ENCODE results near the gene SOCS6. TPM values are rescaled to one million over a fixed set of nuclear protein-coding genes. Genes with fewer than 3 reads are reported as not detected.

The SOCS6 gene
- total RNA-seq, 2 donors from 2014 or later, result 1.7 to 2.0 TPM

DNA sequence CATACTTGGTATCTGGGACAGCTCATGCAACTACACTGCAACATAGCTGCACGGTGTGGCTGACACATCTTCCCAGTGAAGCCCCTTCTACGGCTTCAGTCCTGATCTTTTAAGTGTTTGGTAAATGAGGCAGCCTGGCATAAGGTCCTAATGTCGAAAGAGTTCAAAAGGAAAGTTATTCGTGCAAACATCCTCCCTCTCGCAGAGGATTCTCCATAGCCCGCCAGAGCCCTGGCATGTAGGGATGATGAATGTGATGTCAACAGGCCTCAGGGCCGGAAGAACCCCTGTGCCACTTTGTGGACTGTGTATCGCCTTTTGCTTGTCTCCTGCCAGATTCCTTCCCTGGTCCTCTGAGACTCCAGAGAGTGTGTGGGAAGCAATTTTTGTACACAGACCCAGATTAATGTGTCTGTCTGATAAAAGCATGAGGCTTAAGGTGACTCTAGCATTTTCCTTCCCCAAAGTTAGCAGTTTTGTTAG lies 88.5 kb downstream of the SOCS6 start:
- Mint-ChIP-seq H3K9me3 (no peaks in the 10 kb centered on the region), H3K4me1 (ENCODE audit: low read depth) (peaks cover 5% of the 10 kb centered on the region), H3K4me3 (no peak overlapping the region), H3K27ac (no peak overlapping the region), H3K27me3 (ENCODE audit: low read depth) (peaks cover 15% of the 10 kb centered on the region), H3K36me3 (ENCODE audit: insufficient read depth in 2 of 2) (no peaks in the 10 kb centered on the region)
- no peak for ATAC-seq (replicated peaks in 1 of 2)
- DNase-seq, result no peak

DNA sequence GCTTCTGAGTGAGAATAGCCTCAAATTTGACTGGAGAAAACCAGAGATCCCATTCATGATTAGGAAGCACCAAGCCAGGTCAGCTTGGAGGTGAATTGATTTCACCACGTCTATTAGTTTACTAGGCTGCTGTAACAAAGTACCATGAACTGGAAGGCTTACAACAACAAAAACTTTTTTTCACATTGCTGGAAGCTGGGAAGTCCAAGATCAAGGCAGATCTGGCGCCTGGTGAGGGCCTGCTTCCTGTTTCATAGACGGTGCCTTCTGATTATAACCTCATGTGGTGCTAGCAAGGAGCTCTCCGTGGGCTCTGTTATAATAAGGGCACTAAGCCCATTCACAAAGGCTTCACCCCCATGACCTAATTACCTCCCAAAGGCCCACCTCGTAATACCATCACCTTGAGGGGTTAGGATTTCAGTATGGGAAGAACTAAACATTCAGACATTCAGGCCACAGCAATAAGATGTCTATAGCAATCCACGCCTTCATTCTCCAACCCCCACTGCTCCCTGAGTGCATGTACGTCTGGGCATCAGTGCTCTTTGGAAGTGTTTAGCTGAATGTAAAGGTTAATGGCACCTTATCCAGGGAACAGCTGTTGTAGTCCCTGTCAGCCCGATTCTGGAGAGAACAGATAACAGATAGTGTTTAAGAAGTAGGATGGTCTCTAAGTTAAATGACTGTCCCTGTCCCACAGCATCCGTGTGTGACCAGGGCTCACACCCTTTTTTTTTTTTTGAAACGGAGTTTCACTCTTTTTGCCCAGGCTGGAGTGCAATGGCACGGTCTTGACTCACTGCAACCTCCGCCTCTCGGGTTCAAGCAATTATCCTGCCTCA lies 89.2 kb downstream of the SOCS6 start:
- H3K27ac Mint-ChIP-seq, result no peak overlapping the region
- no peak for ATAC-seq (replicated peaks in 1 of 2)

More for the DNA sequence above, 89.2 kb downstream of the SOCS6 start:
- Mint-ChIP-seq H3K4me1 (ENCODE audit: low read depth) (peaks cover 5% of the 10 kb centered on the region), H3K4me3 (no peak overlapping the region), H3K27me3 (ENCODE audit: low read depth) (peaks cover 11% of the 10 kb centered on the region), H3K9me3 (no peaks in the 10 kb centered on the region), H3K36me3 (ENCODE audit: insufficient read depth in 2 of 2) (no peaks in the 10 kb centered on the region)
- no peak for DNase-seq

Other genes starting within 250 kb of the SOCS6 start
- 10 to 100 TPM; 27.6 to 31.4 TPM for gene RTTN, start 83.4 kb upstream of the SOCS6 start, total RNA-seq

All from activated T-cell treated with anti-CD3 and anti-CD28 coated beads, Interleukin-2, amount 50 U/mL, for 72 hours (primary cell).